ENCODE measurements around the gene S100P.
"Not testable (repeated sequence)": the region's sequence is repeated elsewhere in the genome, so short reads cannot be mapped to it uniquely, and the experiment has no call there.

S100P gene

DNA sequence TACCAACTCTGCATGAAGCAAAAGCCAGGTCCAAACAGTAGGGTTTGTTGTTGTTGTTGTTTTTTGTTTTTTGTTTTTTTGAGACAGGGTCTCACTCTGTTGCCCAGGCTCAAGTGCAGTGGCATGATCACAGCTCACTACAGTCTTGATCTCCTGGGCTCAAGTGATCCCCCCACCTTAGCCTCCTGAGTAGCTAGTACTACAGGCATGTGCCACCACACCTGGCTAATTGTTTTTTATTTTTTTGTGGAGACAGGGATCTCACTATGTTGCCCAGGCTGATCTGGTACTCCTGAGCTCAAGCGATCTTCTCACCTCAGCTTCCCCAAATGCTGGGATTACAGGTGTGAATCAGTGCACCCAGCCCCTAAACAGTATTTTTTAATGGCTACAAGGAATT, 6.2 kb downstream of the S100P start:
- DNase-seq = no peak

DNA sequence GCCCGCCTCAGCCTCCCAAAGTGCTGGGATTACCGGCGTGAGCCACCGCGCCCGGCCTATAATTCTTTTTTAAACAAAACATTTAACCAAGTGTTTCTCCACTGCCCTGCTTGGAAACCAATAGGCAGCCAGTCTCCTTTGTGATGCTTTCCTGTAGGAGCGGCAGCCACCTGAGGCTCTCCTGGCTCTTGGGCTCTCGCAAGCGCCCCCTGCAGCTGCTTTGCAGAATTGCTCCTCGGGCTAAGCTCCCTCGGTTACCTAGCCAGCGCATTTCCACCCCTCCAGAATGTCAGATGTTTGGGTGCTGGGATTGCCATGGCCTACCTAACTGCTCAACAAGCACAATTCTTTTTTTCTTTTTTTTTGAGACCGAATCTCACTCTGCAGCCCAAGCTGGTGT, 7.7 kb downstream of the S100P start:
- no peak for DNase-seq

DNA sequence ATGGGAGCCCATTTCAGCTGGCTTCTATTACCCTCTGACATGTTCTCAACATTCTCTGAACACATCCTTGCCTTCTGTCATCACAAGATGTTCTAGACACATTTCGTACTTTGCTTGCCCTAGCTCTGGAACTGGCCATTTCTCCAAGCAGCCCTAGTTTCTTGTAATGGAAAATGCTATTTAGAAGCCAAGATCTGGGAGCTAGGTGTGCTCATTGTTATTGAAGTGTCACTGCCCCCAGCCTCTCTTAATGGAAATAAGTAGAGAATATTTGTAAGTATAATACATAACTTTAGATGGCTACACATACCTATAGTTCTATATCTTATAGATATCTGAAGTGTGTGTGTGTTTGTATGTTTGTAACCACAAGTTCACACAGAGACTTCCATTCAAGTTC, 9.1 kb downstream of the S100P start:
- no peak for DNase-seq

DNA sequence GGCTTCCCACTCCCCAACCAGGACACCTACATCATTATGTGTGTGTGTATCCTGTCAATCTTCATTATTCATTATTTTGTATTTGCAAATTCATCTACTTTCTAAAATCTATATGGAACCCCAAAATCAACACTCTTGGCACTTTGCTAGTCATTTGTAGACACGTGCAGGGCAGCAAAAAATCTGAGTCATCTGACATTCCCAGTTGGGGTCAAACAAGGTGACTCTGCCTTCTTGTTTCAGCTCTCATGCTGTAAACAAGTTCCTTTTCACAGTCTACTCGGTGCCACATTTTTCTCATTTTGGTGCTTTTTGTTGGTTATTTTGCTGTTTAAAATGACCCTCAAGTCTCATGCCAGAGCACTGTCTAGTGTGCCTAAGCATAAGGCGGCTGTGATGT, 10.1 kb downstream of the S100P start:
- no peak for DNase-seq

DNA sequence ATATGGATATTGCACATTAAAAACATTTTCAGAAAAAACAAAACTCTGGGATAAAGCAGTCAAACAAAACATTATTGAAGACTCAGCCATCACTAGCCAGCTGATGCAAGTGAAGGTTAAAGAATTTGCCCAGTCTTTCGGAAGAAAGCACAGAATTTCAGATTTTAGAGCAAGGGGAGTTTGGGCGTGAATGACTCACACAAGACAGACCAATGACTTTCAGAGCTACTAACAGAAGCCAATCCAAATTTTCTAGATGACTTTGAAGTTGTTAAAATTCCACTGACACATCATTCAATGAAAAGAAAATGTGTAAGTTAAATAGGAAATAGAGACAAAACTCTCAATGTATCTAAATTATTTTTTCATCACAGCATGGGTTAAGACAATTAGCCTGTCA, 12.0 kb downstream of the S100P start:
- DNase-seq = no peak

DNA sequence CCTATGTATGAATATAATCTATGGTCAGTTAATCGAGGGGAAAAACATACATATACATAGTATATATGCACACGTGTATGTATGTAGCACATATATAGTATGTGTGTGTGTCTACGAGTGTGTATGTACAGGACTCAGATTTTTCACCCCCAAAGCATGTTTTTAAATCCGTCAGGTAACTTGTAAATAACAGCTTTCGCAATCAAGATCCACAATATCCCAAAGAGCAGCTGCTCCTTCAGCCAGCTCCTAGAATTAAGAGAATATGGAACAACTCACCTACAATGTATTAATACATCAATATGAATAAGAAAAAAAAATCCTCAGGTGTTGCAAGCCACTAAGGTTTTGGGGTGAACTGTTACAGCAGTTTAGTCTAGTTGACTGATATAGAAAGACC, 12.5 kb downstream of the S100P start:
- DNase-seq = no peak

DNA sequence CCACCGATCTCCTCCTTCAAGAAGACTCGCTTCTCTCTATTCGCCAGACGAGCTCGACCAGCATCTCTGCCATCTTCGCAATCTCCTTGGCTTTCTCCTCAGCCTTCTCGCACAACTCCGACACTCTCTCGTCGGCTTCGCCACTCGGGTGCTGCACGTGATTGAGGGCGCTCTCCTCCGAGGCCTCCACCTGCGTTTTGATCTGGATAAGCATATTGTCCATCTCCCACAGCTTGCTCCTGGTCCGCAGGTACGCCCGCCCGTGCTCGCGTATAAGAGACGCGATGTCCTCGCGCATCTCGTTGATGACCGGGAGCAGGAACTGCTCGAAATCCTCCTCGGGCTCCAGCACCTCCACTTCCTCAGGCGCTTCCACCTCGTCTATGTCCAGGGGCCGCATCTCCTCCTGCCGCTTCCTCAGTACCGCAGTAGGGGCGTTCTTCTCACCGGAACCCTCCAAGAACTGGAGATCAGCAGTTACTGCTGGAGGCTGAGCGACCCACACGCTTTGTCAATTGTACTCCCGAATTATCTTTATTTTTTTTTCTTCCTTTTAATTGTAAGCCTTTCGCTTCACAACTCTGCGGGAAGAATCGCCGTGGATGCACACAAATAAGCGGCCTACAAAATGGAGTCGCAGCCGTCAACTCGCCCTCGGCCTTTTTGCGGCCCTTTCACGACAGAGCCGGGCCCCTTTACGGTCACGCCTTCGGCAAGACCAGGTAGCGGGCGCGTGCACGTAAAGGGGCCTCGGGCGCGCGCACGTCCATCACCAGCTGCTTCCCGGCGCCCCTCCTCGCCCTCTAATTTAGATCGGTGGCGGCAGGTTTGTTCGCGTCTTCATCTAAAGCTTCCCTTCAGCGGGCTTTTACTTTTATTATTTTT, 15.8 kb downstream of the S100P start, which contains the start of gene MRFAP1L1:
Gene MRFAP1L1 (minus strand): TSS at position 636 of the 885 bp plus-strand sequence. CDS start 236 bp downstream, at position 400.
- DNase-seq = peak; percentile 93

DNA sequence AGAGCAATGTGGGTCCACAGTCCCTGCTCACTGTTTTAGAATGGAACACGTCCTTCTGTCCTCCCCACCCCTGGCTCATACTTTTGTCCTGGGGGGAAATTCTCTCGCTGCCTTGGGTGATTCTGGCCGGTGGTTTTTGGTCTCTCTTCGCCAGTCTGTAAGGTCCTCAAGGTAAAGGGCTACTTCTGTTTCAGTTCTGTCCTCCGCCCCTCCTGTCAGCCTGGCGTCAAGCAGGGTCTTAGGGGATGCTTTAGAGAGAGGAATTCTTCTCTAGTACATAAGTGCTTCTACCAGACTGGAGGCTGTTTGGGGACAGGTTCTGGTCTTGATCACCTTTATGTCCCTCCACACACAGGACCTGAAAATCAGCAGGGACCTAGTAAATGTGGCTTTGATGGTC, 16.6 kb downstream of the S100P start:
- no peak for DNase-seq

DNA sequence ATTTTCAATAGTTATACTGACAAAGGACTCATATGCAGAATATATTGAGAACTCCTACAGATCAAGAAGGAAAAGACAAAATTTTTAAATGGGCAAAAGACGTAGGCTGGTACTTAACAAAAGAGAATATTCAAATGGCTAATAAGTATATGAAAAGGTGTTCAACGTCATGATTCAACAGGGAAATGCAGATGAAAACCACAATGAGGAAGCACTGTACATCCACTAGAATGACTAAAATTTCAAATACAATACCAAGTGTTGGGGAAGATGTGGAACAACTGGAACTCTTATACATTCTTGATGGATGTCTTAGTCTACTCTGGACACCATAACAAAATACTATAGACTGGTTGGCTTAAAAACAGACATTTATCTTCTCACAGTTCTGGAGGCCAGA, 17.3 kb downstream of the S100P start:
- DNase-seq = no peak

DNA sequence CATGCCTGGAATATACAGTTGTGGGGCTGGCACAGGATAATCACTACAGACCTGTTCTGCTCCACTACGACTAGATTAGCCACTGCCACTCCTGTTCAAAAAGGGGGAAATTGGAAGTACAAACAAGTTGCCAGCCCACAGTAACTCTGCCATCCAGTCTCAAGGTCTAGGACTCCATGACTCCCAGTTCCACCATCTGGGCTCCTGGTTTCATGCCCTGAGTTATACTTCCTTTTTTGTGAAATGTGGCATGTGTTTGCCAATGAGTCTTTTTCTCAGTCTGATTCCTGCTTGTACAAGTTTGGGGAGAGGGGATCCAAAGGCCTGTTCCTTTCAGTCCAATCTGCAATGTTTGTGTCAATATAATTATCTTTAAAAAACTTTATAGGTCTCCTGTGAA, 21.3 kb downstream of the S100P start:
- DNase-seq = no peak

DNA sequence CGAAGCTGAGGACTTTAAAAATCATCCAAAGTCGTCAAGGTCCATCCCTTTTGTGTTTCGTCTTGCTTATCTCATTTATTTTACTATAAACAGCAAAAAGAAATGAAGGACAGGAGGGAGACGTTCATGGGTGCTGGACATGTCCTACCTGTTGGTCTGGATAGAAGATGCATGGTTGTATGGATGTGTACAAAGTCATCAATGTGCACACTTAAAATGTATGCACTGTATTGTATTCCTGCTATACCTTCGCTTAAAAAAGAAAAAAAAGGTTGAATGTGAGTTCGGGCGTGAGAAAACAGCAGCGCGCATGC, 22.0 kb downstream of the S100P start:
- no peak for DNase-seq

DNA sequence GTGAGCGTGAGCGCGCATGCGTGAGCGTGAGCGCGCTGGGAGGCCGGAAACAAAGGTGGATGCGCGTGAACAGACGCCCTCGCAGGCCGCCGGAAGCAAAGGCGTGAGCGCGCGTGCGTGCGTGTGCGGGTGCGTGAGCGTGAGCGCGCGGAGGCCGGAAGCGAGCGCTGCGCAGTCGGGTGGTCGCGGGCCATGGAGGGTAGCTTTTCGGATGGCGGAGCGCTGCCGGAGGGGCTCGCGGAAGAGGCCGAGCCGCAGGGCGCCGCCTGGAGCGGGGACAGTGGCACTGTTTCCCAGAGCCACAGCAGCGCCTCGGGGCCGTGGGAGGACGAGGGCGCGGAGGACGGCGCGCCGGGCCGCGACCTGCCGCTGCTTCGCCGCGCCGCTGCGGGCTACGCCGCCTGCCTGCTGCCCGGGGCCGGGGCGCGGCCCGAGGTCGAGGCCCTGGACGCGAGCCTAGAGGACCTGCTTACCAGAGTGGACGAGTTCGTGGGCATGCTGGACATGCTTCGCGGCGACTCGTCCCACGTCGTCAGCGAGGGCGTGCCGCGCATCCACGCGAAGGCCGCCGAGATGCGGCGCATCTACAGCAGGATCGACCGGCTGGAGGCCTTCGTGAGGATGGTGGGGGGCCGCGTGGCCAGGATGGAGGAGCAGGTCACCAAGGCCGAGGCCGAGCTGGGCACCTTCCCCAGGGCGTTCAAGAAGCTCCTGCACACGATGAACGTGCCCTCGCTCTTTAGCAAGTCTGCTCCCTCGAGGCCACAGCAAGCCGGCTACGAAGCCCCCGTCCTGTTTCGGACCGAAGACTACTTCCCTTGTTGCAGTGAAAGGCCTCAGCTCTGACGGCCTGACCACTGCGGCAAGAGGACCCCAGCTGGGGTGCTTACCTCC, 22.6 kb downstream of the S100P start, which contains the start of gene BLOC1S4:
Gene BLOC1S4 (plus strand): TSS at position 157 of the 894 bp plus-strand sequence. CDS start 36 bp downstream, at position 193.
- DNase-seq = peak; percentile 88

DNA sequence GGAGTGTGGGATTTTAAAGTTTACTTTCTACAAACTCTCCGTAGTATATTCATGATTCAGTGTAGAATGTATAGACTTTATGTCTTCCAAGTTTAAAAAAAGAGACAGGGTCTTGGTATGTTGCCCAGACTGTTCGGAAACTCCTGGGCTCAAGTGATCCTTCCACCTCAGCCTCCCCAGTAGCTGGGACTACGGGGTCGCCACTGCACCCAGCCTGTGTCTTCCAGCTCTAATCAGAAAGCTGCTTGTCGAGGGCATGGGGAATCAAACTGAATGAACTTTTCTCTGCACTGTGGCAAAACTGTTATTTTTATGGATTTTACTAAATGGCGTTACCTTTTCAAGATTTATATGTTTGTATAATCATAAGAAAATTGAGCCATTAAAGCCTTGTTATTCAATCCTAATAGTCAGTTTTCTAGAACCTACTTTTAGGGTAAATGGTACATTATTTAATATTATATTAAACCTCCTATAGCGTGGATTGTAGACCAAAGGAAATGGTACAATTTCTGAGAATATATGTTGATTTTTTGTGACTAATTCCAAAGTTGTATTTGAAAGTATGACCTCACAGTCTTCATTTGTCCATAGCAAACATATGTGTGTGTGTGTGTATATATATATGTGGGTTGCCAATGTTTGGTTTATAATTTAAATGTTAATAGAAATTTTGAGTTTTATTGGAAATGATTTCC, 23.4 kb downstream of the S100P start:
- DNase-seq = no peak

DNA sequence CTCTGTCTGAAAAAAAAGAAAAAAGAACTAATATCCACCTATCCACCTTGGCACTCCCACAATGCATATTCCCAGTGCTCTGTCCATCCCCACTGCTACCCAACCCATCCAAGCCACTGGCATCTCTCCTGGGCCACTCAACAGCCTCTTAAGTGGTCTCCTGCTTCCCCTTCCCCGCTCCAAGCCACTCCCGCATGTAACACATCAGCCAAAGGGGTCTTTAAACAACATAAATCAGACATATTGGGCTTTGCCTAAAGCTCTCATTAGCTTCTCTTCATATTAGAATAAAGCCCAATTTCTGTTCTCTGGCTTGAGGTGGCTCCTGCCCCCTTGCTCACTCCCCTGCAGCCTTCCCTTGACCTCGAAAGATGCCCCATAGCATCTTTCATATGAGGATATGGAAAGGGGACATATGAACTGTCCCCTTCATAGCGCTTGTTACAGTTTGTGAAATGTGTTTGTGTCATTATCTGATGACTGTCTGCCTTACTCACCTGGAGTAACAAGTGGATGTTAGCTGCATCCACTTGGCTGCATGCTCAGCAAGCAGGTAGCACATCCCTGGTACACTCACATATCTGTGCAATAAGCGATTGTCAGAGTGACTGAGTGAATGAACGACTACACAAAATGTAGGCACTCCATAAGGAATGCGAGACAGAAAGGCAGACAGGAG, 25.4 kb downstream of the S100P start:
- no peak for DNase-seq

DNA sequence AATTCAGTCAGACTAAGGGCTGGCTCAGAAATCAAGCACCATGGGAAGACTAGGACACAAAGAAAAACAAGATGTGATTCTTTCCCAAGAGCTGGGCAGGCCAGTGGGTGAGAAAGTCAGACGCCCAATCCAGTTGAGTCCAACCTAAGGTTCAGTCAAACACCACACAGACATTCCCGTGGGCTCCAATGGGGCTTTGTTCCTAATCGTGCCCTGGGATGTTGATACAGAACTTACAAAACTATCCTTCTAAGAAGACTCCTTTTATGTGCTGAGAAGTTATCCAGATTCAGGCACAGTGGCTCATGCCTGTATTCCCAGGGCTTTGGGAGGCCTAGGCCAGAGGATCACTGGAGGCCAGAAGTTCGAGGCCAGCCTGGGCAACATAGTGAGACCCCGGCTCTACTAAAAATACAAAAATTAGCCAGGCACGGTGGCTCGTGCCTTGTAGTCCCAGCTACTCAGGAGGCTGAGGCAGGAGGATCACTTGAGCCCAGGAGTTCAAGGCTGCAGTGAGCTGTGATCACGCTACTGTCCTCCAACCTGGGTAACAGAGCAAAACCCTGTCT, 26.0 kb downstream of the S100P start:
- DNase-seq = no peak

DNA sequence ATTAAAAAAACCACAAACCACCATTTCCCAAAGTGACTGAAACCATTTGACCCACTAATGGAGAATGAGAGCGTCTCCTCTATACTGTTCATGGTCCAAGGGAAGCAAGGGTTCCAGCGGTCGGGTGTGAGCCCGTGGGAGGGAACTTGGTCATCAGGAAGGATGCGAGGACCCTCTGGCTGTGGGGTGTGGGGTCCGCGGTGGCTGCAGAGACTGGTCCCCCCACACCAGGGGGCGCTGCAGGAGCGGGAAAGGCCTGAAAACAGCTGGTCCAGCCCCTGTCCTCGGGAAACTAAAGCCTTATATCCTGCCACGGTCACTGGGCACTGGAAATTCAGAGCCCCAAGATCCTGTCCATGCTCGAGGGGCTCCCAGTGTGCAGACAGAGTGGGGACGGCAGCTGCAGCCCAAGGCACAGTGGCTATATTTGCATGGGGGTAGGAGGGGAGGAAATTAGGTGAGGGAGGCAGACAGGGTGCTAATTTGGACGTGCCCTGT, 26.6 kb downstream of the S100P start:
- DNase-seq = peak; percentile 48

DNA sequence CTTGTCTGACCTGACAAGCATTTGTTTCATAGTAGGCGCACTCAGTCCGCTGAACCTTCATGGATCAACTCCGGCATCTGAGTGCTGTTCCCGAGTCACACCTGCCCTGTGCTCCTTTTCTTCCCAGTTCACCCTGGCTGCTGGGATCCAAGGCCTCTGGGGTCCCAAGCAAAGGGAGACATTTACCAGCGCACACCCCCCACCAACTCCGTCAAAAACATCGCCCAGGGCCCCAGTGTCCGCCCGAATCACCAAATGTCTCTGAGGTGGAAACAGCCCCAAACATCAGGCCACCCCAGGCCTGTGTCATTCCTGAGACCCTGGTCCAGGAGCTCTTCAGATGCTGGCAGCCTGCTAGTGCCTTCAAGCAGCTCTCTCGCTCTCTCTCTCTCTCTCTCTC, 27.4 kb downstream of the S100P start:
- no peak for DNase-seq

DNA sequence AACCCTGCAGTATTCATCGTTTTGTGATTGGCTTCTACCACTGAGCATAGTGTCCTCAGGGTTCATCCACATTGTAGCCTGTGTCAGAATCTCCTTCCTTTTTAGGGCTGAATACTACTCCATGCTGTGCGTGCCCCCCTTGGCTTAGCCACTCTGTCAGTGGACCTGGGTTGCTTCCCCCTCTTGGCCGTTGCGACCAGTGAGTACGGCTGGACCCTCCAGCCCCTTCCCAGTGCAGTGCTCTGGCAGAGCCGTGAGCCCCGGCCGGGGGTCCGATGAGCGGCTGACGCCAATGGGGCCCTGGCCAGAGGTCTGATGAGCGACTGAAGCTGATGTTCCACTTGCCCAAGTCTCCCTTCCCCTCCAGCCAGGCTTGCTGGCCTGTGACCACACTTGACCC, 29.2 kb downstream of the S100P start:
- no peak for DNase-seq

DNA sequence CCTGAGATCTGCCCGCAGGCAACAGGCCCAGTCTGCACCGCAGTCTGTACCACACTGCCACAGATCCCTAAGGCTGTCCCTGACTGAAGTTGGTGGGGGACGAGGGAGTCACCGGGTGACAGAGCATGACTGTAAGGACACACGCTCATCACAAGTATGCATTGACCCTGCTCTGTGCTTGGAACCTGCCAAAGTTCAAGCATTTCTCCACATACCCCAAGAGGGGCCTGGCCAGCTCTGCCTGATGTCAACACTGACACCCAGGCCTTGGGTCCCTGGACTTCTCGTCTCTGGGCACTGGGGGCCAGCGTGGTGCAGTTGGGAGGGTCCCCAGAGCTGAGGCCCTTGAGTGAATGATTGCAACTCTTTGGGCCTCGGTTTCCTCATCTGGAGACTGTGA, 30.2 kb downstream of the S100P start:
- DNase-seq = no peak

DNA sequence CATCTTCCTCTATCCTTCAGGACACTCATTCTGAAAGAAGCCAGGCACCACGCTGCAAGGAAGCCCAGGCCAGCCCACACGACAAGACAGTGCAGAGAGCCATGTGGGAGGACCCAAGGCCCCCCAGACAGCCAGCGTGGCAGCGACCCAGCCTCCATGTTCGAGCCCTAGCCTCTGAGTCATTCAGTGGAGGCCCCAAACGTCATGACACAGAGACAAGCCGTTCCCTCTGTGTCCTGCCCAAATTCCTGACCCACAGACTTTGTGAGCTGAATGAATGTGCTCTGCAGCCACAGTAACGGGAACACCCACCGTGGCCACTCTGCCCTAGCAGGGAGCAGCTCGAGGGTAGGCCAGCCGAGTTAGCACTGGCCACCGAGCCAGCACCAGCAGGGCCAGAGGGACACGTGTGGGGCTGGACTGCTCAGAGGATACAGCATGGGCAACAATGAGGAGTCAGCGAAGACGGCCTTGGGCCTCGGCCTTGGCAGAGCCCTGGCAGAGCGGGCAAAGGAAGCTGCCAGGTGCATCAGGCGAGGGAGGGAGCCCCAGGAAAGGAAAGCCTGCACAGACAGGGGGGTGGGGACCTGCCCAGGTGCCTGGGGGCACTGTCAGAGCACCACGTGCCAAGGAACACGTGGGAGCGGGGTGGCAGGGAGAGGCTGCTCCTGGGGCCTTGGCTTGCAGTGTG, 30.9 kb downstream of the S100P start:
- DNase-seq = no peak

DNA sequence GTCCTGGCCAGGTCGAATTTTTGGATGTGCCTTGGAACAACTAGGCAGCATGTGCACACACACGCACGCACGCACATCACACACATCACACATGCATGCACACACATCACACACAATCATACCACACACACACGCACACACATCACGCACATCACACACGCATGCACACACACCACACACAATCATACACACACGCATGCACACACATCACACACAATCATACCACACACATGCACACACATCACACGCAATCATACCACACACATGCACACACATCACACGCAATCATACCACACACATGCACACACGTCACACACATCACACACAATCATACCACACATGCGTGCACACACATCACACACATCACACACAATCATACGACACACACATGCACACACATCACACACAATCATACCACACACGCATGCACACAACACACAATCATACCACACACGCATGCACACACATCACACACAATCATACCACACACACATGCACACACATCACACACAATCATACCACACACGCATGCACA, 31.8 kb downstream of the S100P start:
- DNase-seq = not testable (repeated sequence)
